ENCODE results near the gene CTBP2.

CTBP2 gene

GRCh38 chr10:124978376-124978725, 182.0 kb downstream of the CTBP2 start:
- no peak for DNase-seq (ENCODE audit: low read depth in 2 of 2)
- TF ChIP-seq, protein P1, sequence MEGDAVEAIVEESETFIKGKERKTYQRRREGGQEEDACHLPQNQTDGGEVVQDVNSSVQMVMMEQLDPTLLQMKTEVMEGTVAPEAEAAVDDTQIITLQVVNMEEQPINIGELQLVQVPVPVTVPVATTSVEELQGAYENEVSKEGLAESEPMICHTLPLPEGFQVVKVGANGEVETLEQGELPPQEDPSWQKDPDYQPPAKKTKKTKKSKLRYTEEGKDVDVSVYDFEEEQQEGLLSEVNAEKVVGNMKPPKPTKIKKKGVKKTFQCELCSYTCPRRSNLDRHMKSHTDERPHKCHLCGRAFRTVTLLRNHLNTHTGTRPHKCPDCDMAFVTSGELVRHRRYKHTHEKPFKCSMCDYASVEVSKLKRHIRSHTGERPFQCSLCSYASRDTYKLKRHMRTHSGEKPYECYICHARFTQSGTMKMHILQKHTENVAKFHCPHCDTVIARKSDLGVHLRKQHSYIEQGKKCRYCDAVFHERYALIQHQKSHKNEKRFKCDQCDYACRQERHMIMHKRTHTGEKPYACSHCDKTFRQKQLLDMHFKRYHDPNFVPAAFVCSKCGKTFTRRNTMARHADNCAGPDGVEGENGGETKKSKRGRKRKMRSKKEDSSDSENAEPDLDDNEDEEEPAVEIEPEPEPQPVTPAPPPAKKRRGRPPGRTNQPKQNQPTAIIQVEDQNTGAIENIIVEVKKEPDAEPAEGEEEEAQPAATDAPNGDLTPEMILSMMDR (IDR thresholded peaks at IDR 0.05; ENCODE audit: low read depth, low read length) = no peak
- no peak overlapping the region for H3K4me3 ChIP-seq (replicated peaks in 1 of 2; ENCODE audit: low read depth in 2 of 2, low read length in 2 of 2)

GRCh38 chr10:124977648-124978375, 182.6 kb downstream of the CTBP2 start:
- TF ChIP-seq, protein P1 (IDR thresholded peaks at IDR 0.05; ENCODE audit: low read depth, low read length) = no peak
- H3K4me3 ChIP-seq (replicated peaks in 1 of 2; ENCODE audit: low read depth in 2 of 2, low read length in 2 of 2) = no peak overlapping the region
- DNase-seq (ENCODE audit: low read depth in 2 of 2) = no peak

- H3K4me3 ChIP-seq (replicated peaks in 1 of 2; ENCODE audit: low read depth in 2 of 2, low read length in 2 of 2) = no peak overlapping the region
- TF ChIP-seq, protein P1 (IDR thresholded peaks at IDR 0.05; ENCODE audit: low read depth, low read length) = no peak
- no peak for DNase-seq (ENCODE audit: low read depth in 2 of 2)
Measured at GRCh38 chr10:124977161-124977560, 183.2 kb downstream of the CTBP2 start.

GRCh38 chr10:124975977-124976514, 184.3 kb downstream of the CTBP2 start:
- no peak for DNase-seq (ENCODE audit: low read depth in 2 of 2)
- H3K4me3 ChIP-seq (replicated peaks in 1 of 2; ENCODE audit: low read depth in 2 of 2, low read length in 2 of 2) = no peak overlapping the region
- TF ChIP-seq, protein P1 (IDR thresholded peaks at IDR 0.05; ENCODE audit: low read depth, low read length) = no peak

DNA sequence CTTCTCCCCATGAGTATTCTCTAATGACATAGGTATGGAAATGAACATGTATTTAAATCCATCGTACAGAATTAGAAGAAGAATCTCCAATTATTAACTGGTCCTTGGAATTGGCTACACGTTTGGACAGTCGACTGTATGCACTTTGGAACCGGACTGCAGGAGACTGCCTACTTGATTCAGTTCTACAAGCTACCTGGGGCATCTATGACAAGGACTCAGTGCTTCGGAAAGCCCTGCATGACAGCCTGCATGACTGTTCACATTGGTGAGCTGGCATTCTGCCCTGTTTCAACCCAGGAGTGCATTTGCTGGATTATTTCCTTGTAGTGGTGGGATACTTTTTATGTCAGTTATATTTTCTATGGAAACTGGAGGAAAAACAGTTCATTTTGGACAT, 186.2 kb downstream of the CTBP2 start:
- DNase-seq (ENCODE audit: low read depth in 2 of 2) = no peak
- TF ChIP-seq, protein P1 (IDR thresholded peaks at IDR 0.05; ENCODE audit: low read depth, low read length) = no peak
- no peak overlapping the region for H3K4me3 ChIP-seq (replicated peaks in 1 of 2; ENCODE audit: low read depth in 2 of 2, low read length in 2 of 2)

DNA sequence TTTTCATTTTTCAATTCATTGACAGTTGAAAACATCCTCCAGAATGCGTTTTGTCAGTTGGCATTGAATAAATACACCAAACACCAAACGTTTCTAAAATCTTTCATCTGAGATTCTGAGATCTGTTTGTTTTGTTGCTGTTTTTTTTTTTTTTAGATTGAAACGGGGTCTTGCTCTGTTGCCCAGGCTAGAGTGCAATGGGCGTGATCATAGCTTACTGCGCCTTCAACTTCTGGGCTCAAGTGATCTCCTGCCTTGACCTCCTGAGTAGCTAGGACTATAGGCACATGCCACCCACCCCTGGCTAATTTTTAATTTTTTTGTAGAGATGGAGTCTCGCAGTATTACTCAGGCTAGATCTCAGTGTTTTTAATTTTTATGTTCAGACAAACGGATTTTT, 187.7 kb downstream of the CTBP2 start:
- no peak overlapping the region for H3K4me3 ChIP-seq (replicated peaks in 1 of 2; ENCODE audit: low read depth in 2 of 2, low read length in 2 of 2)
- TF ChIP-seq, protein P1 (IDR thresholded peaks at IDR 0.05; ENCODE audit: low read depth, low read length) = no peak
- no peak for DNase-seq (ENCODE audit: low read depth in 2 of 2)
